ENCODE data around the gene CNTN4.

DNA sequence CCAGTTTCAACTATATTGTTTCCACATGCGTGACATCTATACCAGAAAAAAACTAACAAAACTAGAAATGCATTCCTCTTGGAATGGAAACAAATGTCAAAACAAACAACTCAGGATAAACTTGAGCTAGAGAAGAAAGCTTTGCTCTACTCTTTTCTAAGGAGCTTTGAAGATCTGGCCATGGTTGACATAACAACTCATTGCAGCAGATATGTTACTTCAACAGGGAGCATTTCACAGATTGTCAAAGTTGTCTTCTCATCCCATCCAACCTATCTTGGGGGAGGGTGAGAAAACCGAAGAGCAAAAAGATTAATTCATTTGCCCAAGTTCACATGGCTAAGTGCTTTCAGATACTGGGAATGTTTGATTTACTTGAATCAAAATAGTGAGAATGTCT lies 484.4 kb downstream of the CNTN4 start:
- TF ChIP-seq EZH2 (IDR thresholded peaks at IDR 0.05) = no peak
- no peak for TF ChIP-seq CTCF (IDR thresholded peaks at IDR 0.05)
- TF ChIP-seq EZH2phosphoT487 (IDR thresholded peaks at IDR 0.05) = no peak
